Measurements from ENCODE around the gene CCDC80. TPM values are rescaled to one million over a fixed set of nuclear protein-coding genes. Genes with fewer than 3 reads are reported as not detected.
A peak's percentile ranks its signal among the peaks of the same experiment; 100 is the strongest.

Gene CCDC80
- 10 to 100 TPM in 2 of 4 donors, 1 to 10 TPM in 2; 2.6 to 26.4 (median 13.0) TPM for total RNA-seq

GRCh38 chr3:112640930-112641801, at the start of gene CCDC80:
TSS of gene CCDC80 (minus strand) at chr3:112641143. CDS start at chr3:112639905, 1,238 bp downstream.
- peaks cover 0 to 7% (median 0%) of the 10 kb centered on the region in 4 donors for H3K4me1 ChIP-seq
- no peaks in the 10 kb centered on the region for H3K27me3 ChIP-seq
- H3K36me3 ChIP-seq = no peaks in the 10 kb centered on the region
- peak within 1 kb of the TSS in 2 of 4 donors; percentile 24 to 31 for H3K4me3 ChIP-seq
- no peak for DNase-seq
- TF ChIP-seq, protein P1, sequence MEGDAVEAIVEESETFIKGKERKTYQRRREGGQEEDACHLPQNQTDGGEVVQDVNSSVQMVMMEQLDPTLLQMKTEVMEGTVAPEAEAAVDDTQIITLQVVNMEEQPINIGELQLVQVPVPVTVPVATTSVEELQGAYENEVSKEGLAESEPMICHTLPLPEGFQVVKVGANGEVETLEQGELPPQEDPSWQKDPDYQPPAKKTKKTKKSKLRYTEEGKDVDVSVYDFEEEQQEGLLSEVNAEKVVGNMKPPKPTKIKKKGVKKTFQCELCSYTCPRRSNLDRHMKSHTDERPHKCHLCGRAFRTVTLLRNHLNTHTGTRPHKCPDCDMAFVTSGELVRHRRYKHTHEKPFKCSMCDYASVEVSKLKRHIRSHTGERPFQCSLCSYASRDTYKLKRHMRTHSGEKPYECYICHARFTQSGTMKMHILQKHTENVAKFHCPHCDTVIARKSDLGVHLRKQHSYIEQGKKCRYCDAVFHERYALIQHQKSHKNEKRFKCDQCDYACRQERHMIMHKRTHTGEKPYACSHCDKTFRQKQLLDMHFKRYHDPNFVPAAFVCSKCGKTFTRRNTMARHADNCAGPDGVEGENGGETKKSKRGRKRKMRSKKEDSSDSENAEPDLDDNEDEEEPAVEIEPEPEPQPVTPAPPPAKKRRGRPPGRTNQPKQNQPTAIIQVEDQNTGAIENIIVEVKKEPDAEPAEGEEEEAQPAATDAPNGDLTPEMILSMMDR (IDR thresholded peaks at IDR 0.05) = no peak
- TF ChIP-seq POLR2A (IDR thresholded peaks at IDR 0.05) = peak in 1 of 2 donors; percentile 32
- no peaks in the 10 kb centered on the region for H3K9me3 ChIP-seq
- peak within 1 kb of the TSS; percentile 43 to 79 (median 52) for H3K27ac ChIP-seq

- Histone ChIP-seq H3K27me3 (no peaks in the 10 kb centered on the region), H3K27ac (no peak overlapping the region), H3K4me1 (no peaks in the 10 kb centered on the region), H3K4me3 (no peak overlapping the region), H3K36me3 (no peaks in the 10 kb centered on the region), H3K9me3 (no peaks in the 10 kb centered on the region)
- no peak for DNase-seq
- TF ChIP-seq POLR2A (IDR thresholded peaks at IDR 0.05) = no peak
- TF ChIP-seq, protein P1 (IDR thresholded peaks at IDR 0.05) = no peak
Observed at GRCh38 chr3:112689989-112690388, 49.0 kb upstream of the CCDC80 start.

GRCh38 chr3:112689385-112689784, 48.4 kb upstream of the CCDC80 start:
- H3K4me1 ChIP-seq = no peaks in the 10 kb centered on the region
- DNase-seq = no peak
- no peaks in the 10 kb centered on the region for H3K36me3 ChIP-seq
- no peak overlapping the region for H3K27ac ChIP-seq
- no peak overlapping the region for H3K4me3 ChIP-seq
- no peaks in the 10 kb centered on the region for H3K27me3 ChIP-seq
- TF ChIP-seq POLR2A (IDR thresholded peaks at IDR 0.05) = no peak
- TF ChIP-seq, protein P1 (IDR thresholded peaks at IDR 0.05) = no peak
- H3K9me3 ChIP-seq = no peaks in the 10 kb centered on the region

- TF ChIP-seq, protein P1 (IDR thresholded peaks at IDR 0.05) = no peak
- no peak for TF ChIP-seq POLR2A (IDR thresholded peaks at IDR 0.05)
- no peak for DNase-seq
- H3K27ac ChIP-seq = no peak overlapping the region
Observed at GRCh38 chr3:112688819-112689218, 47.9 kb upstream of the CCDC80 start.

GRCh38 chr3:112688085-112688769, 47.3 kb upstream of the CCDC80 start:
- H3K27ac ChIP-seq = no peak overlapping the region
- no peaks in the 10 kb centered on the region for H3K9me3 ChIP-seq
- no peaks in the 10 kb centered on the region for H3K27me3 ChIP-seq
- no peaks in the 10 kb centered on the region for H3K4me1 ChIP-seq
- DNase-seq = no peak
- H3K36me3 ChIP-seq = no peaks in the 10 kb centered on the region
- no peak for TF ChIP-seq POLR2A (IDR thresholded peaks at IDR 0.05)
- H3K4me3 ChIP-seq = no peak overlapping the region

More at GRCh38 chr3:112688819-112689218, 47.9 kb upstream of the CCDC80 start:
- Histone ChIP-seq H3K4me3 (no peak overlapping the region), H3K4me1 (no peaks in the 10 kb centered on the region), H3K27me3 (no peaks in the 10 kb centered on the region), H3K9me3 (no peaks in the 10 kb centered on the region), H3K36me3 (no peaks in the 10 kb centered on the region)

DNA sequence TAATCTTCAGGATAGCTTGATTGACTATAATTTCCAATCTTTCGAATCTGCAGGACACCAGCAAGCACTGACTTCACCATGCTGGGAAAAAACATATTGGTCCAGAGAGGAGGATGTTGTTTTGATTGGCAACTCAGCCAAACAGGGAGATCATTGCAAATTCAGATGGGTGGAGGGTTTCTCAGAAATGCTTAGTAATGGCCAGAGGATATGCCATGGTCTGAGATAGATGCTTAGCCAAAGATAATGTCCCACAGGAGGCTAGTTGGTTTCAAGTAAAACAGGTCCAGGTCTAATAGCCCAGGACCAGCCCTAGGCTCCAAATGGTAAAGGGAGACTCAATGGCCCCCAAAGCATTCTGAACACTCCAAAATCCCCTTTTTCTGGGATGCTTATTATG, 46.7 kb upstream of the CCDC80 start:
- DNase-seq = no peak
- Histone ChIP-seq H3K27ac (no peak overlapping the region), H3K36me3 (no peaks in the 10 kb centered on the region), H3K9me3 (no peaks in the 10 kb centered on the region), H3K27me3 (no peaks in the 10 kb centered on the region), H3K4me1 (no peaks in the 10 kb centered on the region), H3K4me3 (no peak overlapping the region)
- TF ChIP-seq POLR2A (IDR thresholded peaks at IDR 0.05) = no peak
- TF ChIP-seq, protein P1 (IDR thresholded peaks at IDR 0.05) = no peak

Data from Peyer's patch (tissue), 4 donors.